ENCODE results near the gene PAX8.
"Not testable (repeated sequence)": the region's sequence is repeated elsewhere in the genome, so short reads cannot be mapped to it uniquely, and the experiment has no call there.

Gene PAX8

DNA sequence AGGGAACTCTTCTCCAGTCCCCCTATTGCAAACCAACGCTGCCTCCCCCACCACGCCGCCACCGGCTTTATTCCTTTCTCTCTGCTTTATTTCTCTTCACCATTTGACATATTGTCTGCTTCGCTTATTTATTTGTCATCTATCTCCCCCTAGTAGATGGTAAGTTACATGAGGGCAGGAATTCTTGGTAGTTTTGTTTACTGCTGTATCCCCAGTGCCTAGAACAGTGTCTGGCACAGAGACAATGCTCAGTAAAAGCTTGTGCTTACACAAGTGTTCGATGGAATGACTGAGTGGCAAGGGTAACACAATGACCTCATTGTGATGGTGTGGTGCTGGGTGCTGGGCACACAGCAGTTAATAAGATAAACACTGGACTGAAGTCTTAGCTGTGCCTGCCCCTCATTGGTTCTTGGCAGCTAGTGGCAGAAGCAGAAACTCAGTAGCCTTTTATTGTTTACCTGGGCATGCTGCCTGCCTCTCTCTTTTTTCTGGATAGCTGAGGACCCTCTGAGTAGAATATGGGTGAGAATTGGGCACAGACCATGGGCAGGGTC, 9.5 kb upstream of the PAX8 start:
- DNase-seq: not testable (repeated sequence)

- no peak for DNase-seq
Measured at GRCh38 chr2:113285816-113286215, 7.1 kb upstream of the PAX8 start.

DNA sequence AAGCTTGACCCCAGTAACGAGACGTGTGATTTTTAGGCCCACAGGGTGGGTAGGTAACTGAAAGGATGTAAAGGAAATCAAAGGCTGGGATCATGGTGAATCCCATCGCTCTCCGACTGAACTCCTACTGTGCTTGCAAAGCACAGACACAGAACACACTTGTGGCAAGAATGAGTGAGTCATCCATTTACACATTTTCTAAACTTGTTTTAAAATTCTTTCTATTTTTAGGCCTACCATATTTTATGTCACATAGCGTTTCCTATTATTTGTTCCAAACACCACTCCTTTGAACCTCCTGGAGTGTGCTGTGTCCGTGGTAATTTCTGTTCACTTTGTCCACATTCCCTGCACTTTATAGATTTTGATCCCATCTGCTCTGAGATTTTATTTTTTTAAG, 6.3 kb upstream of the PAX8 start:
- DNase-seq: not testable (repeated sequence)

DNA sequence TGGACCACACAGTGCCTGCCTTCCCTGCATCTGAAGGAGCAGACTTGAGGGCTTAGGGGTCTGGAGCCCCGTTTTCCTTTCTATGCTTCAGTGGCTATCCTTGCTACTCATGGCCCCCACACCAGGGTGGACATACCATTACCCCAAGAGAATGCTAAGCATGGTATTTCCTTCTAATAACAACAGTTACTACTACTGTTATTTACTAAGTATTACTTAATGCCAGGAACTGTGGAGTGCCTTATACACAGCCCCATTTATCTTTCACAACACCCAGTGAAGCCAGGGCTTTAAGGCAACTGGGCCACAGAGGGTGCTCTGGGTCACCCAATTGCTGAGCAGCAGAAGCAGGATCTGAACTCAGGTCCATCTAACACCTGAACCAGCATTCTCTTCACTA, 5.8 kb upstream of the PAX8 start:
- DNase-seq: no peak

DNA sequence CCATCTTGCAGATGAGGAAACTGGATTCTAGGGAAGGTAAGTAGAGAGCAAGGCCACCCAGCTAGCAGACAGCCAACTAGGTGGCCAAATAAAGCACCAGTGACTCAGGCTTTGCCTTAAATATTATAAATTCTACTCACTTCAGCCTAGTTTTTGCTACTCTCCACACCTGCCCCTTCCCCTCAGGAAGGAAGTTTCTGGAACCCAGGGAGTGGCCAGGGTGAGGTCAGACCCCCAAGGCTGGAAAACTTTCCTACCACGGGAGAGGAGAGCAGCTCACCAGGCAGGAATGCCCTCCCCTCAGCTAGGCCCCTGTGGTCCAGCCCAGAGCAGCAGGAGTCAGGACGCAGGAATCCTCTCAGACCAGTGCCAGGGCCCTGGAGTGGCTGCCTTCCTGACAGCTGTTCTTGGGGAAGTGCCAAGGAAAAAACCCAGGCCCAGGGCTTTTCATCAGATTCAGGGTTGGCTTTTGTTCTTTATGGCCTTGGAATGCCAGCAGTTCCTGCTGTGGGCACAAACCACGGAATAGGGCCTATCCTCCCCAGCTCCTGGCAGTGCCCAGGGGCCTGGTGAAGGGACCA, 5.1 kb upstream of the PAX8 start:
- no peak for DNase-seq

- no peak for DNase-seq
Measured at GRCh38 chr2:113282747-113283533, 4.2 kb upstream of the PAX8 start.

DNA sequence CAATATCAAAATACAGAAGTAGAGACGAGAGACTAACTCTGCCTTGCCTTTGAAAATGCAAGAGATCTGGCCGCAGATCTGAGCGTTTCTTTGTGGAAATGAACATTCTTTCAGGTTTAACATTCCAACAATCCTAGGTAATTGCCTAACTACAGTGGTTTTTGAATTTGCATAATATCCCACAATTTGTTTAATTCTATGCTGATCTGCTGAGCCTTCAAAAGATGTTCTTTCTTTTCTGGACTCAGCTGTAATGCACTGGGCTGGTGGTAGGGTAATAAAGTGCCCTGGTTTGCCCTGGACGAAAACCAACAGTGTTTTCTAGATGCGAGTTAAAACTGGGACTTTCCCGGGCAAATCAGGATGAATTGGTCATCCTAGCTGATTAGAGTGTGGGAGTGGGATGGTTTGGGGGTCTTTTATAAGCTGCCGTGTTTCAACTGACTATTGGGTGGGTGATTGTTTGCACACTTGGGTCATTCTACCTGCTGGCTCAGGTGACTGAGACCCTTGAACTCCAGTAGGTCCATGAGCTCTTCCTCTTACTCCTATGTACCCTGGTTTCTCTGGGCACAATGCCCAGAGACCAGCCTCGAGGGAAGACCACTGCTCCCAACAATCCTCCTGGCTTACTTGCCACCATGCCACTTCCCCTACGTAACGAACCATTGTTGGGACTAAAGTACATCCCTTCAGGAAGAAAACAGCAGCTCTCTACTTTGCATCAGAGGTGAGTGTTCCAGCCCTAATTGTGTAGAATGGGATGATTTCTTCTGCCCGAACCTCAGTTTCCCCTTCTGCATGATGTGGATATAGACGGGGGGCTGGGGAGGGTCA, 3.4 kb upstream of the PAX8 start:
- DNase-seq: no peak

DNA sequence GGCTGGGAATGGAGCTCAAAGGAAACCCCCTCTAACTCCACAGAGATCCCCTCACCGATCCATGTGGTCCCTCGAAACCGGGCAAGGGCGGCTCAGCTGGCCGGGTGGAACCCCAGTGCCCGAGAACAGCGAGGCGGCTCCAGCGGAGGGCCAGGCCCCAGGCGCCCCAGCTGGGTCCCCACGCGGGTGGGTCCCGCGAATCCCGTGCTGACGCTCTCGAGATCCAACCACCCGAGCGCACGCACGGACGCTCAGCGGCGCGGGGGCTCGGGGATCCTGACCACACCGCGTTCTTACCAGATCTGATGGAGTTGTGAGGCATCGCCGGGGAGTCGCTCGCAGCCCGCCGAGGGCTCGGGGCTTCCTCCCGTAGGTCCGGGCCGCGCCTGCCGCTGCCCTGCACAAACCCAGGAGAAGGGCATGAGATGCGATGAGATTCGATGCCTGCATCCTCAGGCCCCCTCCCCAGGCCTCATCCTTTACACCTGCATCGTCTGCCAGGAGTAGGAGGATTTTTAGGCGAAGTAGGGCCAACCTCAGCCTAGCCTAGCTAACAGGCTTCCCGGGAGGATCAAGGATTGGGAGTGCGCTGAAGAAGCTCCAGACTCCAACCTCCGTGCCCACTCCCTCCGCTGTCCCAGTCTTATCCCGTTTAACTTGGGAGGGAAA, 514 bp downstream of the PAX8 start:
- DNase-seq: no peak

GRCh38 chr2:113277474-113278072, 1.1 kb downstream of the PAX8 start:
- DNase-seq: no peak

DNA sequence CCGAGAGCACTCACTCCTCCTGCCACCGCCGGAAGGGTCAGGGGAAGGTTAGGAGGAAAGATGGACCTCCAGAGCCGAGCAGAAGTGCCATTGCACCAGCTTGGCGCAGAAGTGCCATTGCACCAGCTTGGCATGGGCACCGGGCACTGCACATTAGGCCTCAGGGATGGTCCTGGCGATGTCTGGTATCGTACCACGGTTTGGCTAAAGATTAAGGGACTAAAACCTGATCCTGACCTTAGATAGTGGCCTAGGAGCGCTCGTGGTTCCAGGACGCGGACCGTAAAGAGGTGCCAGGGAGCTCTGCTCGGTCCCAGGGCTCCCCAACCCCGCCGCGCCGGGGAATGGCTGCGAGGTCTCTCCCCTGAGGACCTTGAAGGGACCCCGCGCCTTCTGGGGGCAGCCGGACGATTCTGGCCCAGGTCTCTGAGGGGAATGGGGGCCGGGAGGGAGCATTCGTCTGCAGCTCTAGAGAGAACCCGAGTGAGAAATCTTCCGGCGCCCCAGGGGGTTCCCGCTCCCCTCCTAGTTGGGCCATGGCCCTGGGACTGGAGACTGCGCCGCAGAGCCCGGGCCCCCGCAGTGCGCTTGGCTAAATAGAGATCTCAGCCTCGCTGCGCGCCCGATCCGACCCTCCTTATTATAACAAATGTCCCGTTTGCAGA, 1.8 kb downstream of the PAX8 start:
- no peak for DNase-seq

DNA sequence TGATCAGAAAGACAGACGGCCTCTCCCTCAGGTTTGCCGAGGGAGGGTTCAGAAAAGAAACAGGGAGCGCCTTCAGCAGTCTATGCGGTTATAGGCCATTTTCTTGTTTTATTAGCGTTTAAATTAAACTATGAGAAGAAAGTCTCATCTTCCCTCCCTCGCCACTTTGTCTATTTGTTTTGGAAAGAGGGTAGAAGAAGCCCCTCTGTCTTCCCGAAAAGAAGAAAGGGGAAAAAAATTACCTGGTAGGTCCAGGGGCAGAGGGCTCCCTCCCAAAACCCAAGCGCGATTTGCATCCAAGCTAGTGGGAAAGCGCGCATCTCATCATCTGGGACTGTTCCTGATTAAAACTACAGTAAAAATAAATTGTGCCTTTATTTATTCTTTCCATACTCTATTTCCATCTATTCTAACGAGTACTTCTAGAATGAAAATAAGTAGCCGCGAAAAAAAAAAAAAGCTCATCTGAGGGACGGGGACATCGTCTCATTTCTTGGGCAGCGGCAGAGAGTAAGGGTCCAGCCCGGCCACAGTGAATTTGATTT, 2.4 kb downstream of the PAX8 start:
- DNase-seq: no peak

GRCh38 chr2:113275556-113276215, 3.0 kb downstream of the PAX8 start:
- no peak for DNase-seq

GRCh38 chr2:113274432-113274831, 4.3 kb downstream of the PAX8 start:
- DNase-seq: no peak

- no peak for DNase-seq
Measured at GRCh38 chr2:113273981-113274380, 4.7 kb downstream of the PAX8 start.

DNA sequence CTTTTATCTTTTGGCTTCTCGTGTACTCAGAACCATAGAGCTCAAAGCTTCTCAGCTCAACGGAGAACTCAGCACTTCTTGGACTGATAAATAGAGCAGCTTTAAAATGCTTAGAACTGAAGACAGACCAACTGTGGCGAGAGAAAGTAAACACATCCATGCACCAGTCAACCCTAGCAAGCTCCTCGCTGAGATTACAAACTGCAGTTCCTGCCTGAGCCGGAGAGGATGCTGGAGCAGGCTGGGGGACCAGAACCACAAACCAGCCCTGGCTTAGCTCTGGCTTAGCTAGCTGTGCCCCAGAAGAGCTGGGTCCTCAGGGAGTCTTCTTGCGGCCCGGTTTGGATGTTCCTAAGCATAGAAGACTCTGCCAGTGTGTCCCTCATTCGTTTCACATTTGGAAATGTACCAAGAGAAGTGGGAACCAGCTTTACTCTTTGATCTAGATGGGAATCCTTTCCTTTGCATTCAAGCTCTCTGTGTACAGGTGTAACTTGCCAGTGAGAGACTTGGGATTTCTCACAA, 5.6 kb downstream of the PAX8 start:
- no peak for DNase-seq

- no peak for DNase-seq
Measured at GRCh38 chr2:113272477-113272876, 6.2 kb downstream of the PAX8 start.

DNA sequence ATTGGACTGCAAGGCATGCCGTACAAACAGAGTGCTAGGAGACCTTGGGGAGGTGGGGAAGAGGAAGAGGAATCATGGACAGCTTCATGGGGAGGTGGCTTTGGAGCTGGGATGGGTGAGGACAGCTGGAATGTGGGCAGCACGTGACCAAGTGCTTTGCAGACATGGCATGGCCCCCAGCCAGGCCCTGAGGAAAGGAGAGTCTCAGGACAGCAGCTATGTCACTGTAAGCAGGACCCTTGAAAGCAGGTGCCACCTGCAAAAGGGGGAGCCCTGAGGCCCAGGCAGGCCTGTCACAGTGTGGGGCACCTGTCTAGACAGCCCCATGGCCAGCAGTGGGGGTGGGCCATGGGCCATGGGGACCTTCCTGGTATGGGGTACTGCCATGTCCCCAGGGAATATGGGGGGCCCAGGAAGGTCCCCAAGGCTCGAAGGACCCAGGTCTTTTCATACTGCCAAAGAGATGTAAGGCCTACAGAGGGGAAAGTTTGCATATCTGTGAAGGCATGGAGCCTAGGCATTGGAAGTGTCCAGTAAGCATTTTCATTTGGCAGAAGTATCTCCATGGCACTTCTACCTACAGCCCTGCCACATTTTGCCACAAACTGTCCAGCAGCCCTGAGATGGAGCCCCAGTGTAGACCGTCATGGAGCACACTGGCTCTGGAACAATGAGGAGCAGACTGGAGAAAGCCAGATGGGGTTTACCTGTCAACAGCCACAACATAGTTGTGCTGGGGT, 9.9 kb downstream of the PAX8 start:
- no peak for DNase-seq

GRCh38 chr2:113266431-113266830, 12.3 kb downstream of the PAX8 start:
- DNase-seq: no peak

- no peak for DNase-seq
Measured at GRCh38 chr2:113264713-113265403, 13.9 kb downstream of the PAX8 start.

Data from activated CD8-positive, alpha-beta memory T cell treated with anti-CD3 and anti-CD28 coated beads for 24 hours (primary cell).